WERI-Rb-1 (cell line): Measurements from ENCODE around the gene SLC25A44.

Experiments
- DNase-seq: peaks from one replicate; pipeline ENCODE4 v3.0.0-alpha.2; 2020
- H3K27ac ChIP-seq: fragments of 250-450 bp; sonication (Bioruptor Pico); 2 replicates; pipeline ENCODE4 v1.5.1; 2020; ENCODE audit warnings: mild to moderate bottlenecking, moderate library complexity
- H3K27me3 ChIP-seq: fragments of 250-450 bp; sonication (Bioruptor Pico); 2 replicates; pipeline ENCODE4 v1.5.1; 2021; ENCODE audit warnings: mild to moderate bottlenecking, low read depth, moderate library complexity; ENCODE audit not compliant: insufficient read depth, severe bottlenecking
- H3K36me3 ChIP-seq: fragments of 250-450 bp; sonication (Bioruptor Pico); 2 replicates; pipeline ENCODE4 v1.5.1; 2020; ENCODE audit warnings: mild to moderate bottlenecking, moderate library complexity
- H3K4me3 ChIP-seq: 2 replicates; pipeline ENCODE4 v1.5.1; 2011; ENCODE audit warnings: low read depth, mild to moderate bottlenecking, control low read depth, low read length
- H3K9me3 ChIP-seq: fragments of 250-450 bp; sonication (Bioruptor Pico); 2 replicates; pipeline ENCODE4 v1.5.1; 2021; ENCODE audit warnings: mild to moderate bottlenecking, moderate library complexity; ENCODE audit not compliant: severe bottlenecking
- CTCF ChIP-seq: IDR thresholded peaks from 2 replicates; pipeline ENCODE4 v1.5.1; 2011; ENCODE audit warnings: low read depth, mild to moderate bottlenecking, control low read depth, inconsistent platforms, low read length

SLC25A44 gene

GRCh38 chr1:156204686-156205085 is 10.8 kb downstream of the SLC25A44 start:
- H3K36me3 ChIP-seq = peaks cover 86% of the 10 kb centered on the region
- H3K4me3 ChIP-seq = no peak overlapping the region
- no peaks in the 10 kb centered on the region for H3K9me3 ChIP-seq
- TF ChIP-seq CTCF = no peak
- H3K27me3 ChIP-seq = no peaks in the 10 kb centered on the region
- no peak for DNase-seq
- H3K27ac ChIP-seq = no peak overlapping the region

GRCh38 chr1:156211243-156211642 is 17.3 kb downstream of the SLC25A44 start:
- no peak for DNase-seq
- peaks cover 63% of the 10 kb centered on the region for H3K36me3 ChIP-seq
- no peaks in the 10 kb centered on the region for H3K27me3 ChIP-seq
- no peaks in the 10 kb centered on the region for H3K9me3 ChIP-seq
- H3K4me3 ChIP-seq = no peak overlapping the region
- H3K27ac ChIP-seq = no peak overlapping the region
- no peak for TF ChIP-seq CTCF

- no peak for TF ChIP-seq CTCF
- Histone ChIP-seq H3K27ac (peak overlapping the region; percentile 98), H3K36me3 (peaks cover 56% of the 10 kb centered on the region), H3K9me3 (no peaks in the 10 kb centered on the region), H3K27me3 (no peaks in the 10 kb centered on the region), H3K4me3 (peak overlapping the region; percentile 81)
- DNase-seq = no peak
Measured at GRCh38 chr1:156212130-156212529, 18.2 kb downstream of the SLC25A44 start.

- Histone ChIP-seq H3K27me3 (no peaks in the 10 kb centered on the region), H3K27ac (peak within 1 kb of the TSS; percentile 98), H3K4me3 (peak within 1 kb of the TSS; percentile 81), H3K36me3 (peaks cover 51% of the 10 kb centered on the region), H3K9me3 (no peaks in the 10 kb centered on the region)
- TF ChIP-seq CTCF = no peak
- peak; percentile 100 for DNase-seq
Measured at GRCh38 chr1:156212833-156213643, 19.1 kb downstream of the SLC25A44 start, which contains the start of gene PMF1. PMF1 (plus strand) TSS chr1:156213007; CDS start chr1:156213016, 9 bp downstream.

- Histone ChIP-seq H3K9me3 (no peaks in the 10 kb centered on the region), H3K27me3 (no peaks in the 10 kb centered on the region), H3K4me3 (peak overlapping the region; percentile 81), H3K36me3 (peaks cover 52% of the 10 kb centered on the region), H3K27ac (peak overlapping the region; percentile 98)
- no peak for TF ChIP-seq CTCF
- DNase-seq = no peak
Measured at GRCh38 chr1:156213644-156213966, 19.7 kb downstream of the SLC25A44 start.
